GM19043 (cell line): ENCODE measurements around the gene S1PR5.

Experiments
- ATAC-seq: cut with Tn5 transposase; IDR thresholded peaks from one replicate; pipeline ENCODE4 v1.9.1; 2021; ENCODE audit warnings: low read depth; ENCODE audit not compliant: unreplicated experiment

The S1PR5 gene

GRCh38 chr19:10517760-10518443 lies 655 bp upstream of the S1PR5 start:
- no peak for ATAC-seq

GRCh38 chr19:10516671-10517286 lies 468 bp downstream of the S1PR5 start:
- no peak for ATAC-seq

GRCh38 chr19:10516064-10516385 lies 1.2 kb downstream of the S1PR5 start:
- no peak for ATAC-seq

- no peak for ATAC-seq
Observed at GRCh38 chr19:10514211-10515145, 2.8 kb downstream of the S1PR5 start.

GRCh38 chr19:10513223-10513622 lies 4.0 kb downstream of the S1PR5 start:
- ATAC-seq: no peak

GRCh38 chr19:10510301-10510802 lies 6.9 kb downstream of the S1PR5 start:
- ATAC-seq: no peak

GRCh38 chr19:10508707-10509106 lies 8.5 kb downstream of the S1PR5 start:
- no peak for ATAC-seq

- no peak for ATAC-seq
Observed at GRCh38 chr19:10508036-10508435, 9.2 kb downstream of the S1PR5 start.

- no peak for ATAC-seq
Observed at GRCh38 chr19:10505583-10506229, 11.5 kb downstream of the S1PR5 start.

GRCh38 chr19:10503002-10503789 lies 14.1 kb downstream of the S1PR5 start, which contains the start of gene KEAP1:
Gene KEAP1 (minus strand): TSS chr19:10503356. CDS start chr19:10500033, 3,323 bp downstream.
- peak; percentile 26 for ATAC-seq

- ATAC-seq: peak; percentile 69
Observed at GRCh38 chr19:10502524-10503001, 14.7 kb downstream of the S1PR5 start.

GRCh38 chr19:10501971-10502523 lies 15.2 kb downstream of the S1PR5 start:
- ATAC-seq: peak; percentile 27

GRCh38 chr19:10500247-10500592 lies 17.0 kb downstream of the S1PR5 start:
- ATAC-seq: no peak

- no peak for ATAC-seq
Observed at GRCh38 chr19:10499550-10500246, 17.5 kb downstream of the S1PR5 start.

GRCh38 chr19:10497371-10497770 lies 19.9 kb downstream of the S1PR5 start:
- no peak for ATAC-seq

GRCh38 chr19:10491472-10492047 lies 25.7 kb downstream of the S1PR5 start:
- no peak for ATAC-seq

GRCh38 chr19:10486551-10486950 lies 30.7 kb downstream of the S1PR5 start:
- ATAC-seq: no peak

GRCh38 chr19:10478903-10479384 lies 38.3 kb downstream of the S1PR5 start:
- no peak for ATAC-seq
